K562 (cell line): ENCODE measurements around the gene TIAM1. TPM values are rescaled to one million over a fixed set of nuclear protein-coding genes. Genes with fewer than 3 reads are reported as not detected.

Source experiments
- ATAC-seq: fragments of 200-7000 bp; cut with Tn5 transposase; 3 replicates; pipeline ENCODE4 v1.9.1; 2020; ENCODE audit warnings: moderate library complexity
- BruUV-seq: library from RNA; stranded (reverse); fragments of 400-500 nt; replicated peaks from 2 replicates; lab custom pipeline; 2021; lab: Mats Ljungman, UMichigan
- CTCF ChIA-PET: fragments of 300-600 bp; formaldehyde crosslinking; extraction: SDS; loops from one replicate; lab custom pipeline; 2021; ENCODE audit warnings: low intra/inter-chr PET ratio; lab: Yijun Ruan, JAX
- POLR2A ChIA-PET: fragments of 300-600, 350-650 bp; sonication (Branson Sonifier 250); formaldehyde crosslinking; extraction: SDS; loops from one replicate; lab custom pipeline; 2021; ENCODE audit warnings: antibody characterized with exemption, inconsistent platforms; lab: Yijun Ruan, JAX
- DNase-seq, 4 experiments: peaks; one replicate each; pipeline versions ENCODE4 v3.0.0 to v3.0.0-alpha.2; 2011 to 2018; ENCODE audit warnings: low spot score in 3 of 4, mixed read lengths in 3 of 4; ENCODE audit errors: extremely low read depth in 1 of 4
- FAIRE-seq: peaks from 2 replicates; lab custom pipeline; 2011; peaks lifted over from hg19 to GRCh38; lab: Jason Lieb, UNC
- H2AFZ ChIP-seq: 2 replicates; pipeline ENCODE4 v1.6.0; 2011; ENCODE audit warnings: low read depth, low read length, control low read depth, inconsistent platforms
- H3K27ac ChIP-seq: fragments of 200-600 bp; 3 replicates; pipeline ENCODE4 v1.8.0; 2011; ENCODE audit warnings: low read depth, mild to moderate bottlenecking, control low read depth, inconsistent platforms, low read length, moderate library complexity, mixed read lengths; ENCODE audit errors: extremely low read depth
- H3K27me3 ChIP-seq, 2 experiments: fragments of 300-600 bp in 1 of 2; 2 replicates in 1 of 2; 3 replicates in 1 of 2; pipeline versions ENCODE4 v1.6.0 to v1.8.0; 2011; ENCODE audit warnings: inconsistent platforms in 2 of 2, low read length in 2 of 2, mild to moderate bottlenecking in 1 of 2, mixed read lengths in 1 of 2, moderate library complexity in 1 of 2; ENCODE audit not compliant: control insufficient read depth in 2 of 2, insufficient read depth in 2 of 2
- H3K36me3 ChIP-seq: fragments of 300-600 bp; 3 replicates; pipeline ENCODE4 v1.8.0; 2011; ENCODE audit warnings: mild to moderate bottlenecking, low read length, inconsistent platforms; ENCODE audit not compliant: control insufficient read depth, insufficient read depth
- H3K4me1 ChIP-seq, 2 experiments: fragments of 200-600 bp in 1 of 2; replicated peaks in 1 of 2; 2 replicates in 1 of 2; 3 replicates in 1 of 2; pipeline versions ENCODE4 v1.5.1 to v1.8.0; 2011; ENCODE audit warnings: inconsistent platforms in 2 of 2, low read length in 2 of 2, mild to moderate bottlenecking in 1 of 2, mixed read lengths in 1 of 2, moderate library complexity in 1 of 2; ENCODE audit not compliant: control insufficient read depth in 2 of 2, insufficient read depth in 2 of 2
- H3K4me2 ChIP-seq: 2 replicates; pipeline ENCODE4 v1.6.1; 2011; ENCODE audit warnings: low read length, control low read depth, inconsistent platforms, mixed read lengths; ENCODE audit not compliant: insufficient read depth
- H3K4me3 ChIP-seq: fragments of 200-600 bp; sonication (generic), shearing (Covaris generic); 2 replicates; pipeline ENCODE4 v1.5.1; 2016; ENCODE audit warnings: control low read depth, inconsistent platforms
- H3K79me2 ChIP-seq: fragments of 200-600 bp; 3 replicates; pipeline ENCODE4 v1.8.0; 2011; ENCODE audit warnings: low read length, inconsistent platforms; ENCODE audit not compliant: control insufficient read depth, insufficient read depth
- H3K9ac ChIP-seq, 2 experiments: 2 replicates each; pipeline versions ENCODE4 v1.6.0 to v1.6.1; 2011; ENCODE audit warnings: low read depth in 2 of 2, low read length in 2 of 2, control low read depth in 1 of 2, inconsistent platforms in 1 of 2, mild to moderate bottlenecking in 1 of 2, mixed read lengths in 1 of 2; ENCODE audit not compliant: insufficient read depth in 1 of 2
- H3K9me1 ChIP-seq: one replicate; pipeline ENCODE4 v1.6.0; 2011; ENCODE audit warnings: inconsistent platforms, mild to moderate bottlenecking, low read length, moderate library complexity; ENCODE audit not compliant: control insufficient read depth, insufficient read depth
- H3K9me3 ChIP-seq: replicated peaks from 2 replicates; pipeline ENCODE4 v1.5.1; 2011; ENCODE audit warnings: low read depth, low read length, inconsistent platforms; ENCODE audit not compliant: control insufficient read depth, insufficient read depth
- H4K20me1 ChIP-seq: replicated peaks from 2 replicates; pipeline ENCODE4 v1.6.1; 2011; ENCODE audit warnings: low read length, inconsistent platforms, mixed read lengths; ENCODE audit not compliant: control insufficient read depth, insufficient read depth
- BRF1 ChIP-seq: IDR thresholded peaks from 3 replicates; pipeline ENCODE4 v1.6.1; 2011; ENCODE audit warnings: borderline replicate concordance, mild to moderate bottlenecking; ENCODE audit not compliant: insufficient read length; ENCODE audit errors: extremely low read depth
- DMBX1 ChIP-seq: fragments of 250-450 bp; sonication (Bioruptor Pico); IDR thresholded peaks from 2 replicates; pipeline ENCODE4 v1.8.0; 2022; ENCODE audit warnings: inconsistent platforms, mild to moderate bottlenecking, moderate library complexity, borderline replicate concordance
- FOXK1 ChIP-seq: sonication (generic); formaldehyde crosslinking; IDR thresholded peaks from 2 replicates; pipeline ENCODE4 v1.8.0; 2022; ENCODE audit warnings: missing genetic modification reagents, mild to moderate bottlenecking, borderline replicate concordance
- HNRNPUL1 ChIP-seq: fragments of 200-400 bp; formaldehyde crosslinking; IDR thresholded peaks from 2 replicates; pipeline ENCODE4 v1.6.1; 2017; ENCODE audit warnings: low read length
- MEF2D ChIP-seq: conservative IDR thresholded peaks from 2 replicates; pipeline ENCODE4 v1.6.1; 2016; ENCODE audit warnings: low read depth, missing genetic modification characterization, missing compliant biosample characterization
- NBN ChIP-seq: fragments of 450-650 bp; IDR thresholded peaks from 2 replicates; pipeline ENCODE4 v1.6.1; 2016; ENCODE audit warnings: low read depth, mild to moderate bottlenecking
- NONO ChIP-seq, 2 experiments: fragments of 200-400 bp in 1 of 2; fragments of 450-650 bp in 1 of 2; formaldehyde crosslinking in 1 of 2; IDR thresholded peaks; 2 replicates each; pipeline ENCODE4 v1.6.1; 2017; ENCODE audit warnings: low read depth in 2 of 2, mild to moderate bottlenecking in 2 of 2, moderate library complexity in 2 of 2, low read length in 1 of 2
- POLR2AphosphoS5 ChIP-seq: IDR thresholded peaks from 2 replicates; pipeline ENCODE4 v1.6.1; 2011; ENCODE audit warnings: mild to moderate bottlenecking, low read depth, low read length, moderate library complexity; ENCODE audit not compliant: control insufficient read depth, insufficient read depth
- RBM22 ChIP-seq: fragments of 200-400 bp; formaldehyde crosslinking; IDR thresholded peaks from 2 replicates; pipeline ENCODE4 v1.6.1; 2018; ENCODE audit warnings: low read length, low read depth; ENCODE audit not compliant: poor library complexity, severe bottlenecking
- ZBED1 ChIP-seq: IDR thresholded peaks from 2 replicates; pipeline ENCODE4 v1.6.1; 2014
- ZNF507 ChIP-seq: conservative IDR thresholded peaks from 2 replicates; pipeline ENCODE4 v1.6.1; 2017; ENCODE audit warnings: missing genetic modification characterization, missing compliant biosample characterization
- ZSCAN29 ChIP-seq: fragments of 450-650 bp; IDR thresholded peaks from 2 replicates; pipeline ENCODE4 v1.6.1; 2017
- WGBS: fragments of 100-300 bp; shearing (Covaris generic); methylation state at CpG from one replicate; pipeline ENCODE4 v1.1.6; 2016; ENCODE audit warnings: low coverage, mixed read lengths; ENCODE audit not compliant: insufficient coverage; ENCODE audit errors: missing lambda C conversion rate; 5-methylcytosine and 5-hydroxymethylcytosine counted together
- in situ Hi-C: fragments of 300-500 bp; cut with MboI; formaldehyde crosslinking; loops from 4 replicates; pipeline ENCODE4 v1.15.0; 2018; ENCODE audit warnings: inconsistent platforms, mixed read lengths
- intact Hi-C: fragments of 100-400 bp; cut with micrococcal nuclease; formaldehyde crosslinking; loops from 2 replicates; pipeline ENCODE4 v1.14.2; 2022
- polyA plus RNA-seq, 8 experiments: library from polyadenylated mRNA; depleted of rRNA in 4 of 8; stranded (reverse) in 5 of 8; unstranded in 3 of 8; fragments of >200 nt; fragmentation: Nextera tagmentation in 2 of 8; fragmentation: Illumina TruSeq in 1 of 8; extraction: Ambion mirVana in 2 of 8; extraction: Trizol in 1 of 8; gene quantifications; 2 replicates each; pipeline versions ENCODE4 v1.2.1 to v1.2.3, GENCODE V29; 2011 to 2014; ENCODE audit warnings: inconsistent platforms in 1 of 8, missing spikeins in 1 of 8
- total RNA-seq, 7 experiments: library from RNA; depleted of rRNA in 6 of 7; stranded (reverse); fragments of >200 nt in 6 of 7; fragmentation: Illumina TruSeq in 2 of 7; extraction: Trizol in 2 of 7; gene quantifications; 2 replicates each; pipeline versions ENCODE4 v1.2.1 to v1.2.3, GENCODE V29; 2011 to 2021; ENCODE audit warnings: low replicate concordance in 1 of 7
- TF ChIP-seq, protein P1 (sequence below): conservative IDR thresholded peaks from 2 replicates; pipeline ENCODE4 v1.6.1; 2011; ENCODE audit warnings: low read depth, mild to moderate bottlenecking, low read length; ENCODE audit not compliant: control insufficient read depth
- TF ChIP-seq, protein P2 (sequence below): sonication (generic); formaldehyde crosslinking; IDR thresholded peaks from 2 replicates; pipeline ENCODE4 v1.8.0; 2023; ENCODE audit warnings: mild to moderate bottlenecking, missing genetic modification reagents
- TF ChIP-seq, protein P3 (sequence below): fragments of 450-650 bp; IDR thresholded peaks from 2 replicates; pipeline ENCODE4 v1.6.1; 2017; ENCODE audit warnings: antibody characterized with exemption

Gene TIAM1
- total and polyA plus RNA-seq, 9 of the 15 experiments (the other 6 are each of a cell fraction or from before 2014, with no cell fraction given): 0.11 TPM; not detected in 8

DNA sequence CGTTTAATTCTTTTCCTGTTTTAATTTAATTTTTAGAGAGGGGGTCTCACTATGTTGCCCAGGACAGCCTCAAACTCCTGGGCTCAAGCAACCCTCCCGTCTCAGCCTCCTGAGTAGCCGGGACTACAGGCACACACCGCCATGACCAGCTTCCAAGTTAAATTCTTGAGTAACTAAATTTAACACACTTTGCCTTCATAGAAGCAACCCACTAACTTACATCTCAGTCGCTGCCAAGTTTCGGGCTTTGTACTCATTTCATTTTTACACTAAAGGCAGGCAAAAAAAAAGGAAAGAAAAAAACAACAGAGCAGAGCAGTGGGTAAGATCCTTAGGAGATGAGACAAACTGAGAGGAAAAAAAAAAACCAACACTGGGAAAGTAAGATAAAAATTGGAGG, 3.5 kb downstream of the TIAM1 start (continued):
- TF ChIP-seq BRF1: no peak

DNA sequence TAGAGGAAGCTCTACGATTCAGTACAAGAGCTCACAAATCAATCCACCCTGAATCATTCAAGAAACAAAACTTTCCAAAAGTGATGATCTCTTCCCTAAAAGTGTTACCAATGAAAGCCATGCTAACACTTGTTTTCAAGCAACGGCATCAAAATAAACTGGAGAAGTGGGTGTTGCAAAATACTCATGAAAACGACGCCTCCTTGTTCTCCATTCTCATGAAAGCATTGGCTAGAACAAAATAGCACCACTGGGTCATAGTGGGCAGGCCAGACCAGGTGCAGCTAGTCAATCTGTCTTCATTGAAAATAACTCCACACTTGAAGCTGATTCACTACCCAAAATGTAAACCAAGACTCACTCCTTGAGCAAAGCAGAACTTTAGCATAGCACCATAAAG, 4.3 kb downstream of the TIAM1 start:
- Histone ChIP-seq H3K4me1 (0 out of 5 replicates have a peak, but pooled peaks cover 0 to 3% of the 10 kb centered on the region in 2 experiments), H3K4me3 (no peak overlapping the region), H4K20me1 (no peaks in the 10 kb centered on the region; the same call in 1 of the 2 replicates), H3K36me3 (no peaks in the 10 kb centered on the region), H3K27ac (no peak overlapping the region), H3K9me3 (no peaks in the 10 kb centered on the region), H3K4me2 (no peak overlapping the region), H3K9ac (no peak overlapping the region), H2AFZ (no peak overlapping the region), H3K9me1 (no peaks in the 10 kb centered on the region), H3K27me3 (peaks cover 21 to 34% of the 10 kb centered on the region in 2 experiments; a peak in 3 of 5 replicates), H3K79me2 (no peaks in the 10 kb centered on the region)
- POLR2A ChIA-PET: no interaction called here
- intact Hi-C loops (loop anchor here (10.0 kb wide), 1 partner anchor 245 kb away; no protein-coding TSS in a partner anchor), in situ Hi-C loops (no loop called here)
- 0% methylated on average over 4 of the region's 4 CpGs for WGBS
- FAIRE-seq: no peak
- ATAC-seq: no peak
- BruUV-seq: no TSS peak
- no peak for DNase-seq
- CTCF ChIA-PET: no interaction called here
- TF ChIP-seq, protein P1, sequence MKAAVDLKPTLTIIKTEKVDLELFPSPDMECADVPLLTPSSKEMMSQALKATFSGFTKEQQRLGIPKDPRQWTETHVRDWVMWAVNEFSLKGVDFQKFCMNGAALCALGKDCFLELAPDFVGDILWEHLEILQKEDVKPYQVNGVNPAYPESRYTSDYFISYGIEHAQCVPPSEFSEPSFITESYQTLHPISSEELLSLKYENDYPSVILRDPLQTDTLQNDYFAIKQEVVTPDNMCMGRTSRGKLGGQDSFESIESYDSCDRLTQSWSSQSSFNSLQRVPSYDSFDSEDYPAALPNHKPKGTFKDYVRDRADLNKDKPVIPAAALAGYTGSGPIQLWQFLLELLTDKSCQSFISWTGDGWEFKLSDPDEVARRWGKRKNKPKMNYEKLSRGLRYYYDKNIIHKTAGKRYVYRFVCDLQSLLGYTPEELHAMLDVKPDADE: no peak
- TF ChIP-seq MEF2D (tag) (no peak), HNRNPUL1 (no peak), NBN (no peak), ZBED1 (no peak), POLR2AphosphoS5 (no peak), ZSCAN29 (no peak), NONO (IDR thresholded peaks at IDR 0.05; ENCODE audit: low read depth in 2 of 2, low read length in 1 of 2) (no peak), DMBX1 (CRISPR knock-in tag) (no peak), RBM22 (no peak), FOXK1 (CRISPR knock-in tag) (no peak), ZNF507 (tag) (no peak)
- TF ChIP-seq, protein P2, sequence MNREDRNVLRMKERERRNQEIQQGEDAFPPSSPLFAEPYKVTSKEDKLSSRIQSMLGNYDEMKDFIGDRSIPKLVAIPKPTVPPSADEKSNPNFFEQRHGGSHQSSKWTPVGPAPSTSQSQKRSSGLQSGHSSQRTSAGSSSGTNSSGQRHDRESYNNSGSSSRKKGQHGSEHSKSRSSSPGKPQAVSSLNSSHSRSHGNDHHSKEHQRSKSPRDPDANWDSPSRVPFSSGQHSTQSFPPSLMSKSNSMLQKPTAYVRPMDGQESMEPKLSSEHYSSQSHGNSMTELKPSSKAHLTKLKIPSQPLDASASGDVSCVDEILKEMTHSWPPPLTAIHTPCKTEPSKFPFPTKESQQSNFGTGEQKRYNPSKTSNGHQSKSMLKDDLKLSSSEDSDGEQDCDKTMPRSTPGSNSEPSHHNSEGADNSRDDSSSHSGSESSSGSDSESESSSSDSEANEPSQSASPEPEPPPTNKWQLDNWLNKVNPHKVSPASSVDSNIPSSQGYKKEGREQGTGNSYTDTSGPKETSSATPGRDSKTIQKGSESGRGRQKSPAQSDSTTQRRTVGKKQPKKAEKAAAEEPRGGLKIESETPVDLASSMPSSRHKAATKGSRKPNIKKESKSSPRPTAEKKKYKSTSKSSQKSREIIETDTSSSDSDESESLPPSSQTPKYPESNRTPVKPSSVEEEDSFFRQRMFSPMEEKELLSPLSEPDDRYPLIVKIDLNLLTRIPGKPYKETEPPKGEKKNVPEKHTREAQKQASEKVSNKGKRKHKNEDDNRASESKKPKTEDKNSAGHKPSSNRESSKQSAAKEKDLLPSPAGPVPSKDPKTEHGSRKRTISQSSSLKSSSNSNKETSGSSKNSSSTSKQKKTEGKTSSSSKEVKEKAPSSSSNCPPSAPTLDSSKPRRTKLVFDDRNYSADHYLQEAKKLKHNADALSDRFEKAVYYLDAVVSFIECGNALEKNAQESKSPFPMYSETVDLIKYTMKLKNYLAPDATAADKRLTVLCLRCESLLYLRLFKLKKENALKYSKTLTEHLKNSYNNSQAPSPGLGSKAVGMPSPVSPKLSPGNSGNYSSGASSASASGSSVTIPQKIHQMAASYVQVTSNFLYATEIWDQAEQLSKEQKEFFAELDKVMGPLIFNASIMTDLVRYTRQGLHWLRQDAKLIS (CRISPR knock-in tag): no peak
- TF ChIP-seq, protein P3, sequence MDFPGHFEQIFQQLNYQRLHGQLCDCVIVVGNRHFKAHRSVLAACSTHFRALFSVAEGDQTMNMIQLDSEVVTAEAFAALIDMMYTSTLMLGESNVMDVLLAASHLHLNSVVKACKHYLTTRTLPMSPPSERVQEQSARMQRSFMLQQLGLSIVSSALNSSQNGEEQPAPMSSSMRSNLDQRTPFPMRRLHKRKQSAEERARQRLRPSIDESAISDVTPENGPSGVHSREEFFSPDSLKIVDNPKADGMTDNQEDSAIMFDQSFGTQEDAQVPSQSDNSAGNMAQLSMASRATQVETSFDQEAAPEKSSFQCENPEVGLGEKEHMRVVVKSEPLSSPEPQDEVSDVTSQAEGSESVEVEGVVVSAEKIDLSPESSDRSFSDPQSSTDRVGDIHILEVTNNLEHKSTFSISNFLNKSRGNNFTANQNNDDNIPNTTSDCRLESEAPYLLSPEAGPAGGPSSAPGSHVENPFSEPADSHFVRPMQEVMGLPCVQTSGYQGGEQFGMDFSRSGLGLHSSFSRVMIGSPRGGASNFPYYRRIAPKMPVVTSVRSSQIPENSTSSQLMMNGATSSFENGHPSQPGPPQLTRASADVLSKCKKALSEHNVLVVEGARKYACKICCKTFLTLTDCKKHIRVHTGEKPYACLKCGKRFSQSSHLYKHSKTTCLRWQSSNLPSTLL: no peak
